ENCODE data around the gene TSSK3. TPM values are rescaled to one million over a fixed set of nuclear protein-coding genes. Genes with fewer than 3 reads are reported as not detected.

TSSK3 gene
- total RNA-seq, 1 experiment from 2014 or later, result 0.12 TPM

DNA sequence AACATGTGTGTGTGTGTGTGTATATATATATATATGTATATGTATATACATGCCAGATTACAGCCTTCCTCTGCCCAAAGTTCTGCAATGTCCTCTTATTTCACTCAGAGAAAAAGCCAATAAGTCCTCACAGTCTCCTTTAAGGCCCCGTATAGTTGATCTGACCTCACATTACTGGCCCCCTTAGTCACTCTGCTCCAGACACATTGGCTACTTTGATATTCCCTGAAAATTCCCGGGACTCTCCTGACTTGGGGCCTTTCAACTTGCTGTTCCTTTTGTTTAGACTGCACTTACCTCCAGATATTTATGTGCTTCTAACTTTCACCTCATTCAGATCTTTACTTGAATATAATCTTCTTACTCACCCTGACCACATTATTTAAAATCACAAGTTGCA, 36.1 kb downstream of the TSSK3 start:
- peak; percentile 9 for DNase-seq (ENCODE audit: low read depth)

- no peak for DNase-seq (ENCODE audit: low read depth)
These were observed 37.5 kb downstream of the TSSK3 start for GRCh38 chr1:32399843-32400242.

DNA sequence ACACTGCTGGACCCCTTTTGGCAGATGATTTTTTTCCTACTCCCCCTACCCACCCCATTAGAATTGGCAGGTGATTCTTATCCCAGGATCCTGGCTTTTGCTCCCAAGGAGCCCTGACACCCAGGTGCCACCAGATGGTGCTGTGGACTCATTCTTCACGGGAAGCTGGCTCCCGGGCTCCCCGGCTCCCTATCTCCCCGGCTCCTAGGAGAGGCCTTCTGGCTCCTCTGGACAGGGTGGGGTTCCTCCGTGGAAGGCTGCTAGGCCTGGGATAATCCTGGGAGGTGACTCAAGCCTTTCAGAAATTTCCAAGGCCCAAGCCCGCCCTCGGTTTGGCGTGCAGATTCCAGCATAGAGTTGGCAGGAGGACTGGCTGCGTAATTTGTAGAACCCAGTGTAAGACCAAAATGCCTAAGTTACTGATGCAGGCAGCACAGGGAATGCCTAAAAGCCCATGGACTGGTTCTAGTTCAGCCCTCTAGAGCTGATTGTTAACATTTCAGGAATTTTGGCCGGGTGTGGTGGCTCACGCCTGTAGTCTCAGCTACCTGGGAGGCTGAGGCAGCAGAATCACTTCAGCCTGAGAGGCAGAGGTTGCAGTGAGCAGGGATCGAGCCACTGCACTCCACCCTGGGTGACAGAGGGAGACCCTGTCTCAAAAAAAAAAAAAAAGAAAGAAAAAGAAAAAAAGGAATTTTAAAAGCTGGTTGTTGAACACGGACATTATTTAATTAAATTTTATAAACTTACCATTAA, 38.7 kb downstream of the TSSK3 start:
- peak; percentile 79 for DNase-seq (ENCODE audit: low read depth)

DNA sequence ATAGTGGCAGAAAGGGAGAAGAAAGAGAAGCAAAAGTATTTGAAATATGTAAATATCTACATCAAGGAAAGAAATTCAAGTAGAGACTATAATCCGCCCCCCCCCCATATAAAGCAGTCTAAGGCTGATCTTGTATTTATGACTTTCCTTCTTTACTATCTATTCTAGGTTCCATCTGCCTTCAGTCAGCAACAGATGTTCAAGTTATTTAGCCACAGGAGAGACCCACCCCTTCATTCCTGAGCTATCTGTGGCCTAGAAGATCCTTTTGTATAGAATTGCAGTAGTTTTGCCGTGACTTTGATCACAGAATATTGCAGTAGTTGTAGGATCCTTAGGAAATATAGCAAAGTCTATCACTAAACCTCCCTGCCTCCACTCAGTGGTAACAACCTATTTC, 42.6 kb downstream of the TSSK3 start:
- DNase-seq (ENCODE audit: low read depth), result no peak

GRCh38 chr1:32405672-32406467, 43.5 kb downstream of the TSSK3 start:
- no peak for DNase-seq (ENCODE audit: low read depth)

DNA sequence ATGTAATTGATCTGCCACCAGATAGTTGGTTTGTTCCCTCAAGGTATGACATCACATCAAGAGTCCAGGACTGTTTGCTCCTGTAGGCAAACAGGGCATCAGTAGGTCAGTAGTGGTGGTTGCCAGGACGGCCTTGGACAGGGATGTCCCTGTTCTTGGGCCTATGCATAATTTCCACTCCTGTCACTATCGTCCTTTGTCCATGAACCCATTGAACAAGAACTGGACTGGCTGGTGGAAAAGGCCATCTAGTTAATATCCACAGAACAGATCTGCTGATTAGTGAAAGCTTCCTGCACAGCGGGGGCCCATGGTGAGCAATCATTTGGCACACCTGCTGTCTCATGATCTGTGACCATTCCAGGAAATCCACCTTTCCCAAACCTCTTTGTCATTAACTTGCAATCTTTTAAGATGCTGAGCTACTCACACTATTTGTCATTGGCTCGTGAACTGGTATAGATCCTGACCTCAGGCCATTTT, 44.3 kb downstream of the TSSK3 start:
- DNase-seq (ENCODE audit: low read depth), result no peak

GRCh38 chr1:32411261-32411660, 48.9 kb downstream of the TSSK3 start:
- DNase-seq (ENCODE audit: low read depth), result no peak

DNA sequence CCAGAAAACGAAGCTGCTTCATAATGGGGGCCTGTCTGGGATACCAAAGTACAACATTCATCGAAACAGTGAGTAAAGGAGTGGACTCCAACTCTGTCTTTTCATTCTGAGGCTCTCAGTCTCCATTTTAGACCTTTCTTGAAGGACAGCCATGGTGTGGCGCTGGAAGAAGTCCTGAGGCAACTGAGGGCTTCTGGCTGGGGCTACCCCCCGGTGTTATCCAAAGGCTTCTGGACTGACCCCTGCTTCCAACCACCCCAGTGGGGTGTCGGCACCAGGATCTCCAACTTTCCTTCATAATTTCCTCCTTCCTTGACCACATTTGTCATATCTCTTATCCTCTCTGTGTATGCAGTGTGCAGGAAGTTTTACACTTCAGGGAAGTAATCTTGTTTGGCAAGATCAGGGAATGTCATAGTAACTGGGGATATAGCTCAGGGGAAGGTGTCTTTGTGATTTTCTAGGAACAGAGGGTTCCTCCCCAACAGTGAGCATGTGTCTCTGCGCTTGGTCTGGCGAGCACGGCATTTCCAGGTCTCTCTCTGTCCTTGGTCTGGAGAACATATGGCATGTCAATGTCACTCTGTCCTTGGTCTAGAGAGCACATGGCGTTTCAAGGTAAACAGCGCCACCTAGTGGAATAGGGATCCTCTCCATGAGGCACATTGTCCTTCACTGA, 51.3 kb downstream of the TSSK3 start:
- DNase-seq (ENCODE audit: low read depth), result peak; percentile 78

Other genes with a start within 250 kb of the TSSK3 start
- gene TXLNA, start 182.9 kb upstream of the TSSK3 start, total RNA-seq (2014; rRNA removed; shearing (Covaris generic)), result 48.4 and 57.0 TPM in 2 replicates
- gene CCDC28B, start 161.9 kb upstream of the TSSK3 start, total RNA-seq (2014; rRNA removed; shearing (Covaris generic)), result 29.1 and 37.4 TPM in 2 replicates
- 2.9 and 5.6 TPM in 2 replicates for gene IQCC, start 156.9 kb upstream of the TSSK3 start, total RNA-seq (2014; rRNA removed; shearing (Covaris generic))
- not detected in 2 replicates for gene DCDC2B, start 153.4 kb upstream of the TSSK3 start, total RNA-seq (2014; rRNA removed; shearing (Covaris generic))
- 14.9 and 16.2 TPM in 2 replicates for gene TMEM234, start 140.2 kb upstream of the TSSK3 start, total RNA-seq (2014; rRNA removed; shearing (Covaris generic))
- gene EIF3I, start 140.1 kb upstream of the TSSK3 start, total RNA-seq (2014; rRNA removed; shearing (Covaris generic)), result 423 and 475 TPM in 2 replicates
- 0.49 TPM in 1 of 2 replicates, not detected in the other for gene FAM167B, start 115.3 kb upstream of the TSSK3 start, total RNA-seq (2014; rRNA removed; shearing (Covaris generic))
- gene LCK, start 111.3 kb upstream of the TSSK3 start, total RNA-seq (2014; rRNA removed; shearing (Covaris generic)), result not detected in 2 replicates
- 115 and 121 TPM in 2 replicates for gene HDAC1, start 70.5 kb upstream of the TSSK3 start, total RNA-seq (2014; rRNA removed; shearing (Covaris generic))
- 31.7 and 47.7 TPM in 2 replicates for gene MARCKSL1, start 26.3 kb upstream of the TSSK3 start, total RNA-seq (2014; rRNA removed; shearing (Covaris generic))
- gene FAM229A, start 54 bp upstream of the TSSK3 start, total RNA-seq (2014; rRNA removed; shearing (Covaris generic)), result 0.29 and 0.84 TPM in 2 replicates
- gene BSDC1, start 31.9 kb downstream of the TSSK3 start, total RNA-seq (2014; rRNA removed; shearing (Covaris generic)), result 45.1 and 52.7 TPM in 2 replicates
- under 0.01 TPM in 1 of 2 replicates, not detected in the other for gene ZBTB8B, start 102.5 kb downstream of the TSSK3 start, total RNA-seq (2014; rRNA removed; shearing (Covaris generic))
- 5.5 and 6.7 TPM in 2 replicates for gene ZBTB8A, start 176.9 kb downstream of the TSSK3 start, total RNA-seq (2014; rRNA removed; shearing (Covaris generic))